SU-DHL-6 (cell line): Measurements from ENCODE around the gene GPR176.

Experiments used
- H2AFZ ChIP-seq: fragments of 200-600 bp; sonication (generic); 2 replicates; pipeline ENCODE4 v1.6.1; 2014; ENCODE audit warnings: low read depth, mild to moderate bottlenecking, moderate library complexity, mixed read lengths, antibody characterized with exemption, low read length; ENCODE audit not compliant: severe bottlenecking
- H3F3A ChIP-seq: fragments of 200-600 bp; shearing (Covaris generic); 2 replicates; pipeline ENCODE4 v1.6.0; 2016; ENCODE audit warnings: antibody characterized with exemption, mild to moderate bottlenecking; ENCODE audit not compliant: insufficient read depth
- H3K27ac ChIP-seq: fragments of 200-600 bp; sonication (generic); 2 replicates; pipeline ENCODE4 v1.5.1; 2016; ENCODE audit warnings: low read depth, mild to moderate bottlenecking, low read length, moderate library complexity, mixed read lengths
- H3K27me3 ChIP-seq: fragments of 200-600 bp; sonication (generic), shearing (Covaris generic); 2 replicates; pipeline ENCODE4 v1.6.0; 2014; ENCODE audit warnings: mild to moderate bottlenecking, low read length
- H3K36me3 ChIP-seq: fragments of 200-600 bp; sonication (generic); 2 replicates; pipeline ENCODE4 v1.6.1; 2014; ENCODE audit warnings: mild to moderate bottlenecking, low read length, mixed read lengths
- H3K4me2 ChIP-seq: fragments of 300-600, 200-600 bp; shearing (Covaris generic), sonication (generic); 2 replicates; pipeline ENCODE4 v1.6.0; 2014; ENCODE audit warnings: low read length, low read depth, mild to moderate bottlenecking; ENCODE audit not compliant: poor library complexity, severe bottlenecking
- H3K4me3 ChIP-seq: fragments of 200-600 bp; sonication (generic); 2 replicates; pipeline ENCODE4 v1.5.1; 2014; ENCODE audit warnings: antibody characterized with exemption, low read length, mild to moderate bottlenecking, mixed read lengths; ENCODE audit not compliant: insufficient read depth, poor library complexity, severe bottlenecking
- H3K79me2 ChIP-seq: fragments of 200-600 bp; sonication (generic); 2 replicates; pipeline ENCODE4 v1.6.1; 2014; ENCODE audit warnings: mild to moderate bottlenecking, low read length, moderate library complexity; ENCODE audit not compliant: insufficient read depth
- H3K9ac ChIP-seq: fragments of 200-600 bp; sonication (generic); 2 replicates; pipeline ENCODE4 v1.7.0; 2014; ENCODE audit warnings: mild to moderate bottlenecking, low read length
- H3K9me2 ChIP-seq: fragments of 200-600 bp; sonication (generic); replicated peaks from 2 replicates; pipeline ENCODE4 v1.6.1; 2014; ENCODE audit warnings: low read length; ENCODE audit not compliant: insufficient read depth
- H3K9me3 ChIP-seq: fragments of 200-600 bp; sonication (generic); 2 replicates; pipeline ENCODE4 v1.6.1; 2014; ENCODE audit warnings: low read length, mixed read lengths; ENCODE audit not compliant: insufficient read depth
- H4K20me1 ChIP-seq: fragments of 200-600 bp; sonication (generic); 2 replicates; pipeline ENCODE4 v1.6.1; 2014; ENCODE audit warnings: low read depth, mild to moderate bottlenecking, antibody characterized with exemption, low read length, moderate library complexity, mixed read lengths
- CTCF ChIP-seq: fragments of 200-600 bp; sonication (generic); IDR thresholded peaks from one replicate; pipeline ENCODE4 v1.5.1; 2017; ENCODE audit warnings: antibody characterized with exemption, mild to moderate bottlenecking, low read length, moderate library complexity; ENCODE audit not compliant: insufficient read depth, poor library complexity, severe bottlenecking
- EZH2phosphoT487 ChIP-seq: fragments of 200-600 bp; sonication (generic), shearing (Covaris generic); conservative IDR thresholded peaks from 2 replicates; pipeline ENCODE4 v1.6.1; 2018; ENCODE audit warnings: mild to moderate bottlenecking, antibody characterized with exemption, low read length, moderate library complexity, mixed read lengths

Gene GPR176

GRCh38 chr15:39828374-39828931, 91.6 kb downstream of the GPR176 start:
- Histone ChIP-seq H3K79me2 (no peaks in the 10 kb centered on the region), H3F3A (no peaks in the 10 kb centered on the region), H3K4me3 (no peak overlapping the region), H3K4me2 (no peak overlapping the region), H4K20me1 (no peaks in the 10 kb centered on the region), H3K27ac (no peak overlapping the region), H3K9me2 (no peaks in the 10 kb centered on the region), H3K9ac (no peak overlapping the region), H2AFZ (no peak overlapping the region), H3K9me3 (no peaks in the 10 kb centered on the region), H3K36me3 (no peaks in the 10 kb centered on the region), H3K27me3 (no peaks in the 10 kb centered on the region)
- no peak for TF ChIP-seq EZH2phosphoT487
- TF ChIP-seq CTCF: no peak

- Histone ChIP-seq H3K4me2 (no peak overlapping the region), H3K79me2 (no peaks in the 10 kb centered on the region), H3K9me2 (no peaks in the 10 kb centered on the region), H2AFZ (no peak overlapping the region), H3K9me3 (no peaks in the 10 kb centered on the region), H4K20me1 (no peaks in the 10 kb centered on the region), H3K4me3 (no peak overlapping the region), H3F3A (no peaks in the 10 kb centered on the region), H3K36me3 (no peaks in the 10 kb centered on the region), H3K27ac (no peak overlapping the region), H3K27me3 (no peaks in the 10 kb centered on the region), H3K9ac (no peak overlapping the region)
- TF ChIP-seq CTCF: no peak
- no peak for TF ChIP-seq EZH2phosphoT487
These were observed 93.1 kb downstream of the GPR176 start for GRCh38 chr15:39826975-39827374.

- H4K20me1 ChIP-seq: no peaks in the 10 kb centered on the region
These were observed 96.4 kb downstream of the GPR176 start for GRCh38 chr15:39823634-39824033.

More at GRCh38 chr15:39823634-39824033, 96.4 kb downstream of the GPR176 start:
- Histone ChIP-seq H3K4me2 (no peak overlapping the region), H3K79me2 (no peaks in the 10 kb centered on the region), H2AFZ (no peak overlapping the region), H3K9me3 (no peaks in the 10 kb centered on the region), H3F3A (no peaks in the 10 kb centered on the region), H3K27me3 (no peaks in the 10 kb centered on the region), H3K9me2 (no peaks in the 10 kb centered on the region), H3K9ac (no peak overlapping the region), H3K27ac (no peak overlapping the region), H3K36me3 (no peaks in the 10 kb centered on the region), H3K4me3 (no peak overlapping the region)
- TF ChIP-seq CTCF: no peak
- no peak for TF ChIP-seq EZH2phosphoT487
